Ovary (tissue), 9 donors: ENCODE results near the gene YAF2. TPM values are rescaled to one million over a fixed set of nuclear protein-coding genes. Genes with fewer than 3 reads are reported as not detected.

ENCODE experiments used
- DNase-seq, 5 donors: peaks; one replicate each; pipeline ENCODE4 v3.0.0-alpha.2; 2019 to 2020
- H3K27ac ChIP-seq, 2 donors: fragments of 200-600 bp; one replicate each; pipeline versions ENCODE4 v1.5.1 to v1.8.0; 2019 to 2022
- H3K27me3 ChIP-seq: fragments of 200-600 bp; one replicate; pipeline ENCODE4 v1.8.0; 2022
- H3K36me3 ChIP-seq: fragments of 200-600 bp; sonication (generic); one replicate; pipeline ENCODE4 v1.5.1; 2019
- H3K4me1 ChIP-seq: one replicate; pipeline ENCODE4 v1.8.1; 2013; ENCODE audit warnings: mild to moderate bottlenecking, moderate library complexity; ENCODE audit not compliant: insufficient read depth
- H3K4me3 ChIP-seq: fragments of 200-600 bp; sonication (generic); one replicate; pipeline ENCODE4 v1.5.1; 2017
- H3K9me3 ChIP-seq, 2 donors: fragments of 200-600 bp in 1 of 2; sonication (generic) in 1 of 2; one replicate each; pipeline versions ENCODE4 v1.5.1 to v1.8.1; 2013 to 2019; ENCODE audit warnings: mild to moderate bottlenecking in 1 of 2, moderate library complexity in 1 of 2
- CTCF ChIP-seq, 3 donors: fragments of 450-650 bp in 2 of 3; fragments of 200-600 bp in 1 of 3; IDR thresholded peaks; one replicate each; pipeline versions ENCODE4 v1.5.1 to v1.8.0; 2016 to 2022; ENCODE audit warnings: antibody characterized with exemption in 3 of 3, mild to moderate bottlenecking in 1 of 3
- EP300 ChIP-seq: sonication (generic); formaldehyde crosslinking; IDR thresholded peaks from one replicate; pipeline ENCODE4 v1.6.1; 2017; ENCODE audit warnings: antibody characterized with exemption
- POLR2A ChIP-seq: fragments of 450-650 bp; IDR thresholded peaks from one replicate; pipeline ENCODE4 v1.6.1; 2017; ENCODE audit warnings: antibody characterized with exemption, mild to moderate bottlenecking, moderate library complexity
- WGBS, 3 donors: extraction: QIAGEN DNeasy Blood & Tissue Kit in 1 of 3; methylation state at CpG; one replicate each; pipeline versions ENCODE4 v1.1.5 to v1.1.7; 2013 to 2017; 5-methylcytosine and 5-hydroxymethylcytosine counted together
- intact Hi-C, 4 donors: fragments of 100-400 bp; cut with DNase I; formaldehyde crosslinking; loops; one replicate each; pipeline versions ENCODE4 v1.11.0 to v1.15.1; 2022 to 2023
- polyA plus RNA-seq, 2 donors: library from polyadenylated mRNA; stranded (reverse); fragments of 200-250 nt in 1 of 2; fragments of 350-450 nt in 1 of 2; fragmentation: Illumina TruSeq in 1 of 2; extraction: RNeasy Lipid Tissue Mini Kit (QIAGEN cat#74804) in 1 of 2; gene quantifications; one replicate each; pipeline ENCODE4 v1.2.3, GENCODE V29; 2013 to 2014
- total RNA-seq, 7 donors: library from RNA; depleted of rRNA in 2 of 7; stranded (reverse); fragments of >200 nt in 2 of 7; fragmentation: NEBNext Ultra II Directional in 3 of 7; extraction: Animal tissue kit (Norgen Biotek cat#: 25700) in 3 of 7; gene quantifications; one replicate each; pipeline versions ENCODE4 v1.1.0 to v1.2.4, GENCODE V29; 2016 to 2023
- donor health status: DM: no; HTN: no; CAD: no; lungs with moderate emphysema.
- donor health status: DM: no; HTN: no; CAD: no.
- donor health status: Bipolar disorder and iron deficiency.
- donor health status: DM: yes; HTN: yes; CAD: no.
- donor health status: DM: no; HTN: no; CAD: no.
- donor health status: DM: yes; HTN: yes; CAD: no.

The YAF2 gene
- total and polyA plus RNA-seq, 9 donors: 14.3 to 47.7 (median 35.1) TPM

GRCh38 chr12:42162965-42163364, 75.1 kb downstream of the YAF2 start:
- intact Hi-C loops: no loop called here
- DNase-seq: no peak
- H3K36me3 ChIP-seq: no peaks in the 10 kb centered on the region
- TF ChIP-seq EP300 (no peak), POLR2A (no peak), CTCF (IDR thresholded peaks at IDR 0.05) (no peak)
- H3K4me1 ChIP-seq: no peaks in the 10 kb centered on the region
- 57 to 75% (median 59%) methylated on average over 1 of the region's 1 CpG for WGBS, 3 donors
- no peak overlapping the region for H3K27ac ChIP-seq
- no peaks in the 10 kb centered on the region for H3K9me3 ChIP-seq
- no peak overlapping the region for H3K4me3 ChIP-seq
- no peaks in the 10 kb centered on the region for H3K27me3 ChIP-seq

GRCh38 chr12:42162193-42162592, 75.9 kb downstream of the YAF2 start:
- Histone ChIP-seq H3K4me3 (no peak overlapping the region), H3K27ac (no peak overlapping the region), H3K4me1 (no peaks in the 10 kb centered on the region), H3K9me3 (no peaks in the 10 kb centered on the region), H3K36me3 (no peaks in the 10 kb centered on the region), H3K27me3 (no peaks in the 10 kb centered on the region)
- intact Hi-C loops: no loop called here
- TF ChIP-seq POLR2A (no peak), EP300 (no peak), CTCF (IDR thresholded peaks at IDR 0.05) (no peak)
- no peak for DNase-seq

GRCh38 chr12:42161529-42161928, 76.5 kb downstream of the YAF2 start:
- no peaks in the 10 kb centered on the region for H3K27me3 ChIP-seq
- TF ChIP-seq EP300 (no peak), CTCF (IDR thresholded peaks at IDR 0.05) (no peak), POLR2A (no peak)
- H3K27ac ChIP-seq: no peak overlapping the region
- DNase-seq: no peak
- no peak overlapping the region for H3K4me3 ChIP-seq
- no peaks in the 10 kb centered on the region for H3K4me1 ChIP-seq
- no peaks in the 10 kb centered on the region for H3K9me3 ChIP-seq
- H3K36me3 ChIP-seq: no peaks in the 10 kb centered on the region
- intact Hi-C loops: no loop called here
- WGBS, 3 donors: 61 to 71% (median 70%) methylated on average over 1 of the region's 1 CpG

GRCh38 chr12:42156232-42156631, 81.8 kb downstream of the YAF2 start:
- H3K4me1 ChIP-seq: no peaks in the 10 kb centered on the region
- intact Hi-C loops: no loop called here
- no peaks in the 10 kb centered on the region for H3K27me3 ChIP-seq
- no peaks in the 10 kb centered on the region for H3K36me3 ChIP-seq
- WGBS, 3 donors: 56 to 89% (median 85%) methylated on average over 2 of the region's 2 CpGs
- H3K27ac ChIP-seq: no peak overlapping the region
- TF ChIP-seq POLR2A (no peak), CTCF (IDR thresholded peaks at IDR 0.05) (no peak), EP300 (no peak)
- no peak overlapping the region for H3K4me3 ChIP-seq
- H3K9me3 ChIP-seq: no peaks in the 10 kb centered on the region
- DNase-seq: no peak
